Middle frontal gyrus (tissue), 1 donor: ENCODE data around the gene FMR1.

ENCODE experiments used
- DNase-seq: peaks from one replicate; pipeline ENCODE4 v3.0.0-alpha.2; 2015; ENCODE audit warnings: low spot score; ENCODE audit errors: extremely low spot score

The FMR1 gene

DNA sequence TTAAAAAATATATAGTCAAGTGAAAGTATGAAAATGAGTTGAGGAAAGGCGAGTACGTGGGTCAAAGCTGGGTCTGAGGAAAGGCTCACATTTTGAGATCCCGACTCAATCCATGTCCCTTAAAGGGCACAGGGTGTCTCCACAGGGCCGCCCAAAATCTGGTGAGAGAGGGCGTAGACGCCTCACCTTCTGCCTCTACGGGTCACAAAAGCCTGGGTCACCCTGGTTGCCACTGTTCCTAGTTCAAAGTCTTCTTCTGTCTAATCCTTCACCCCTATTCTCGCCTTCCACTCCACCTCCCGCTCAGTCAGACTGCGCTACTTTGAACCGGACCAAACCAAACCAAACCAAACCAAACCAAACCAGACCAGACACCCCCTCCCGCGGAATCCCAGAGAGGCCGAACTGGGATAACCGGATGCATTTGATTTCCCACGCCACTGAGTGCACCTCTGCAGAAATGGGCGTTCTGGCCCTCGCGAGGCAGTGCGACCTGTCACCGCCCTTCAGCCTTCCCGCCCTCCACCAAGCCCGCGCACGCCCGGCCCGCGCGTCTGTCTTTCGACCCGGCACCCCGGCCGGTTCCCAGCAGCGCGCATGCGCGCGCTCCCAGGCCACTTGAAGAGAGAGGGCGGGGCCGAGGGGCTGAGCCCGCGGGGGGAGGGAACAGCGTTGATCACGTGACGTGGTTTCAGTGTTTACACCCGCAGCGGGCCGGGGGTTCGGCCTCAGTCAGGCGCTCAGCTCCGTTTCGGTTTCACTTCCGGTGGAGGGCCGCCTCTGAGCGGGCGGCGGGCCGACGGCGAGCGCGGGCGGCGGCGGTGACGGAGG lies at the start of gene FMR1:
Gene FMR1 (plus strand): TSS at position 728 of the 831 bp plus-strand sequence. CDS start 261 bp downstream, outside the sequence.
- DNase-seq: peak; percentile 81

- DNase-seq: no peak
Measured at GRCh38 chrX:147875866-147876596, 35.7 kb upstream of the FMR1 start.

GRCh38 chrX:147876849-147877646 lies 34.7 kb upstream of the FMR1 start:
- no peak for DNase-seq

DNA sequence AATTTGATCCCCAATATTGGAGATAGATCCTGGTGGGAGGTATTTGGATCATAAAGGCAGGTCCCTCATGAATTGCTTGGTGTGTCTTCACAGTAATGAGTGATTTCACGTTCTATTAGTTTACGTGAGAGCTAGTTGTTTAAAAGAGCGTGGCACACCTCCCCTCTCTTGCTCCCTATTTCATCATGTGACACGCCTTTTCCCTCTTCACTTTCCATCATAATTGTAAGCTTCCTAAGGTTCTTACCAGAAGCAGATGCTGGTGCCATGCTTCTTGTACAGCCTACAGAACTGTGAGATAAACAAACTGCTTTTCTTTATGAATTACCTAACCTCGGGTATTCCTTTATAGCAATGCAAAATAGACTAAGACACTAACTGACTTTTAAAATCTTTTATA lies 34.0 kb upstream of the FMR1 start:
- DNase-seq: no peak

DNA sequence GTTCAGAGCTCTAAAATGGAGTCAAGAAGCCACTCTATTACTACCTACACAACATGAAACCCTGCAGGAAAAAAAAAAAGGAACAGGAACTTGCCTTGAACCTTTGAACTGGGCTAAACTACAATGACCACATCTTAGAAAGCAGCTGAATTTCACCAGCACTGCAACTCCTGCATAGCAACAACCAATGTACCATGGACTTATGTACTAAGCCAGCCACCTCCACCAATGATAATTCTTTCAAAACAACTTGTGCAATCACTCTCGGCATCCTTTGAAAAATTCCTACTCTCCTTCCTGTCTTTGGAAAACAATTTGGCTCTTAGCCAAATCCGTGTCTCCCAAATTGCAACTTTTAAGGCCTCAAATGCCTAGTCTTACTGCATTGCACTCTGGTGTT lies 26.8 kb upstream of the FMR1 start:
- no peak for DNase-seq

DNA sequence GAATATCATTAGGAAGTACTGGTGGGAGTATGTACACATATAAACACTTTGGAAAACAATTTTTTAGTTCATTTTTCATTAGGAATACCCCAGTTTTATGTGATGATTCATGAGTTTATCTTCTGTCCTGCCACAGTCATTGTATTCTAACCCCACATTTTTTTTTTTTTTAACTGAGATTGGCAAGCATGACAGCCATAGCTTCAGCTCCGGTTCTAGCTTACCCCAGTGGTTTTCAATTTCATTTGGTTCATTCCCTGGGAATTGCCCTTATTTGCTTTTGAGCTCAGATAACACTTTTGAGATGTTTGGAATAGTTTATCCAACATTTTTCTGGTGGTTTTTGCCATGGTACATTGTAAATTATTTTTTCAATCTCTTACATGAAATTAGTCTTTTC lies 21.0 kb upstream of the FMR1 start:
- DNase-seq: no peak

DNA sequence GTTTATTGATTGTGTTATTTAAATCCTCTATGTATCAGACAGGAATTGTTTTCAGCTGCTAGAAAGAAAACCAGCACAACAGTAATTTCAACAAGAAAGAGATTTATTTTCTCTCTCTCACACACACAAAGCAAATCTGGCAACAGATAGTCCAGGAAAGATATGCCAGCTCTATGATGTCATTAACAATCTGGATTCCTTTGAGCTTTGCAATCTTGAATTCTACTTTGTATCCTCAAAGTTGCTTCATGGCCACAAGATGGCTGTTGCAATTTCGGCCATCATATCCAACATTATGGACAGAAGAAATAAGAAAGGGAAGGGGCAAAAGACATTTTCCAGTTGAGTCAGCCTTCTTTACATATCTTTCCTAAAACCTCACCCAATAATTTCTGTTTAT lies 19.8 kb upstream of the FMR1 start:
- no peak for DNase-seq

- no peak for DNase-seq
Measured at GRCh38 chrX:147893741-147894140, 18.0 kb upstream of the FMR1 start.

- DNase-seq: no peak
Measured at GRCh38 chrX:147894366-147894963, 17.3 kb upstream of the FMR1 start.

DNA sequence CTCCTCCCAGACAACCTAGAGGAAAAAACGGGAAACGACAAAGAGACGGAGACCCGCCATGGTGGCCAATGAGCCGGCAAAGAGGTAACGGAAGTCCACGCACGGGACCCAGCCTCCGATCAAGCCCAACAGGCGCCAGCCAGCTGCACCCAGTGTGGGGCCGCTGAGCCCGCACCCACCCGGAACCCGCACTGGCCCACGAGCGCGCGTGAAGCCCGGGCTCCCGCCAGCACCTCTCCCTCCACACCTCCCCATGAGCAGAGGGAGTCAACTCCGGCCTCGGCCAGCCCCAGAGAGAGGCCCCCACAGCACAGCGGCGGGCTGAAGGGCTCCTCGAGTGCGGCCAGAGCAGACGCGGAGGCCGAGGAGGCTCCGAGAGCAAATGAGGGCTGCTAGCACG lies 14.6 kb upstream of the FMR1 start:
- no peak for DNase-seq

GRCh38 chrX:147898951-147899350 lies 12.8 kb upstream of the FMR1 start:
- DNase-seq: no peak

DNA sequence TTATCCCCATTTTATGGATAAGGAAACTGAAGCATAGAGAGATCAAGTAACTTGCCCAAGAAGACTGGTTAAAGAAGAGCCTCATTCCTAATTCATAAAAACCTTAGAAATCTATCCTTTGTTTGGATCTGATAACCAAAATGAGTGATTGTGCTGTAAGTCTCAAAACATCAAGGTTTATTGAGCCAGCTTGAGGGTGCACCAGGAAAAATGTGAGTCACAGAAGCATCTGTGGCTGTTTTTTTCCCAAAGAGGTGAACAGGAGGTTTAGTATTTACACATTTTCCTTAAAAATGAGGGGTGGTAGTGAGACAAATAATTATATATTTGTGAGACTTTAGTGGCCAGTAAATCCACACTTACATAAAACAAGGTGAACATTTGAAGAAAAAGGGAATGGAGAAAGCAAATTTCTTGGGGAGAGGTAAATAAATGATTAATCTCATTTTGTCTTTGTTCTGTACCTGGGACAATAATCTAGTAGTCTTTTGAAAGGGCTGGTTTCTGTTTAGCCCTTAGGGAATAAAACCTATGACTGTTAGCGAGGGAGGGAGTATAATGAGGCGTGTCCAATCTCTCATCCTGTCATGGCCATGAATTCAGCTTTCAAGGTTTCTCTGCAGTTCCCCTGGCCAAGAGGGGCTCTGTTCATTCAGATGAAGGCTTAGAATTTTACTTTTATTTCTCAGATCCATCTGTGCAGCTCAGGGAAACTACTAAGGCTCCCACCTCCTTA lies 12.2 kb upstream of the FMR1 start:
- no peak for DNase-seq

DNA sequence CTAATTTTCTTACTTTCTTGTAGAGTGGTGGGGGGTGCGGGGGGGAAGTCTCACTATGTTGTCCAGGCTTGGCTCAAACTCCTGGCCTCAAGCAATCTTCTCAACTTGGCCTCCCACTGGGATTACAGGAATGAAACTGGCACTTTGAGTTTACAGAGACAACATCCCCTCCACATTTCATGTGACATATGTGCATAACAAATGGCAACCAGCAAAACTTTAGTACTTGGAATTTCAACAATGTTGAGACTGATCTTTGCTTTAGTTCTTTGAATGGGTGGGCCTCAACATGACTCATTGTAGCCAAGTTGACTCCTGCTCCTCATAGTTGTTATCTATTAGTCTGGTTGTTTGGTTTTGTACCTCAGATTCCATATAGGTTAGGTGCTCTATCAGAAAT lies 11.4 kb upstream of the FMR1 start:
- DNase-seq: no peak

DNA sequence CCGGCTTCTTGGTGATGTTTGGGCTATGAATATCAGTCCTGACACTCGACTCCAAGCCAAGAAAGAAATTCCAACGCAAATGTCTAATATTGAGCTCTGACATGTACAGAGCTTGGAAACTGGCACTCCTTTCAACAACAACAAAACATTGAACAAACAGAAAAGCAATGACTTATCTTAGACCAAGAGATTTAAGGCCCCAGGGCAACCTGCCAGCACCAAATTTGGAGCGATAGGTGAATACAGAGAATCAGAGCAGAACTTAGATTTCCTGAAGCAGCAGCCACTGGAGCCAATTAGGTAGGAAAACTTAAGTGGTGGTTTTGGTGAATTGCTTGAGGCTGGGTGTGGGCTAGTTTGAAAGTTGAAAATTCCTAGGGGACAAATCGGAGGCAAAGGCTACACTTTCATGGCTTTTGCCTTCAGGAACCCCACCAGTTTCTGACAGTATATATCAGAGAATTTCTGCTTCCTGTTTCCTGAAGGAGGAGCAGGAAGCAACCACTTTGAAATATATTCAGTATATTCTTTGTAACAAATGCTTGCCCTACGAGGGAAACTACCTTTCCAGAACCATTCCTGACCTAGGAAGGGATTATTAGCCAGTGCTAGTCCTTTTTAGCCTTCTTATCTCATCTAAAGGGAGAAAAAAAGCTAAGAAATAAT lies 10.1 kb upstream of the FMR1 start:
- no peak for DNase-seq

- DNase-seq: no peak
Measured at GRCh38 chrX:147902270-147902669, 9.4 kb upstream of the FMR1 start.

DNA sequence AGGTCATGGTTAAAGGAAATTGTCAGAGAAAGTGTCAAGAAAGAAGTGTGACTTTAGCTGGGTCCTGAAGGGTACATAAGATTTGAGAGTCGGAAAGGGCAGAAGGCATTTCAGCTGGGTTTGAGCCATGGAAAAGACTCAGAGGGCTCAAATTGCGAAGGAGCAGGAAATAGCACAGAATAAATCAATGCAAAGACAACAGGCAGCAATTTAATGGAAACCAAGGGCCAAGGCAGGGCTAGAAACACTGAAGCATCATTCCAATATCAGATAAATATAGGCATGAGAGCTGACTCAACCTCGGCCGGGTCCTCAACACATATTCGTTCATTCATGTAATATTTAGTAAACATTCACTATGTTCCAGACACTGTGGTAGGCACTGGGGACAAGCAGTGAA lies 3.6 kb upstream of the FMR1 start:
- no peak for DNase-seq

- no peak for DNase-seq
Measured at GRCh38 chrX:147910607-147911006, 1.1 kb upstream of the FMR1 start.

DNA sequence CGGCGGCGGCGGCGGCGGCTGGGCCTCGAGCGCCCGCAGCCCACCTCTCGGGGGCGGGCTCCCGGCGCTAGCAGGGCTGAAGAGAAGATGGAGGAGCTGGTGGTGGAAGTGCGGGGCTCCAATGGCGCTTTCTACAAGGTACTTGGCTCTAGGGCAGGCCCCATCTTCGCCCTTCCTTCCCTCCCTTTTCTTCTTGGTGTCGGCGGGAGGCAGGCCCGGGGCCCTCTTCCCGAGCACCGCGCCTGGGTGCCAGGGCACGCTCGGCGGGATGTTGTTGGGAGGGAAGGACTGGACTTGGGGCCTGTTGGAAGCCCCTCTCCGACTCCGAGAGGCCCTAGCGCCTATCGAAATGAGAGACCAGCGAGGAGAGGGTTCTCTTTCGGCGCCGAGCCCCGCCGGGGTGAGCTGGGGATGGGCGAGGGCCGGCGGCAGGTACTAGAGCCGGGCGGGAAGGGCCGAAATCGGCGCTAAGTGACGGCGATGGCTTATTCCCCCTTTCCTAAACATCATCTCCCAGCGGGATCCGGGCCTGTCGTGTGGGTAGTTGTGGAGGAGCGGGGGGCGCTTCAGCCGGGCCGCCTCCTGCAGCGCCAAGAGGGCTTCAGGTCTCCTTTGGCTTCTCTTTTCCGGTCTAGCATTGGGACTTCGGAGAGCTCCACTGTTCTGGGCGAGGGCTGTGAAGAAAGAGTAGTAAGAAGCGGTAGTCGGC lies 528 bp downstream of the FMR1 start:
- no peak for DNase-seq

DNA sequence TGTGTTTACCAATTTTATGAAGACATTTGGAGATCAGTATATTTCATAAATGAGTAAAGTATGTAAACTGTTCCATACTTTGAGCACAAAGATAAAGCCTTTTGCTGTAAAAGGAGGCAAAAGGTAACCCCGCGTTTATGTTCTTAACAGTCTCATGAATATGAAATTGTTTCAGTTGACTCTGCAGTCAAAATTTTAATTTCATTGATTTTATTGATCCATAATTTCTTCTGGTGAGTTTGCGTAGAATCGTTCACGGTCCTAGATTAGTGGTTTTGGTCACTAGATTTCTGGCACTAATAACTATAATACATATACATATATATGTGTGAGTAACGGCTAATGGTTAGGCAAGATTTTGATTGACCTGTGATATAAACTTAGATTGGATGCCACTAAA lies 1.9 kb downstream of the FMR1 start:
- DNase-seq: no peak

GRCh38 chrX:147914591-147914990 lies 2.9 kb downstream of the FMR1 start:
- no peak for DNase-seq
